ENCODE data around the gene EGLN1. TPM values are rescaled to one million over a fixed set of nuclear protein-coding genes. Genes with fewer than 3 reads are reported as not detected.

Gene EGLN1
- total and polyA plus RNA-seq, 2 of the 8 experiments (the other 6 are each of a cell fraction or from before 2014, with no cell fraction given), result 4.0 to 6.4 TPM

DNA sequence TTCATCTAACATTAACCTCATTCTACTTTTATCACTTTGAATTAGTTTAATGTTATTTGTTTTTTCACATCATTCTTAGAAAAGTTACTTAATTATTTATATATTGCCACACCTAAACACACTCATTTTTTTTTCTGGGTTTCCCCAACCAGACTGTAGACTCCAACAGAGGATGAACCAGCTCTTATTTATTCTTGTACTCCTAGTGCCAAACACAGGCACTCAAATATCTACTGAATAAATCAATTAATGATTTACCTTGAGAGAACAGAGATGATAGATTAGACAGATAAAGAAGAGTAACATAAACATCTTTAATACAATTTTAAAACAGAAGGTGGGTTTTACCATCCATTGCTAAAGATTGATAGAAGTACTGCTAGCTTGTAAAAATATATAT is 35.6 kb downstream of the EGLN1 start:
- Histone ChIP-seq H3K23me2 (ENCODE audit: low read depth, low read length) (no peaks in the 10 kb centered on the region), H3K27ac (ENCODE audit: low read depth, low read length) (no peak overlapping the region), H3K36me3 (ENCODE audit: control insufficient read depth in 2 of 4, insufficient read depth in 4 of 4, low read length in 3 of 4) (no peaks in the 10 kb centered on the region), H2BK120ac (replicated peaks; ENCODE audit: low read depth, low read length) (no peak overlapping the region), H3K14ac (ENCODE audit: insufficient read length) (no peak overlapping the region), H3K27me3 (replicated peaks in 1 of 4; ENCODE audit: control insufficient read depth in 3 of 4, extremely low read depth in 1 of 4, insufficient read depth in 3 of 4, low read length in 3 of 4) (no peaks in the 10 kb centered on the region), H2BK15ac (ENCODE audit: low read length) (no peak overlapping the region), H3K79me1 (ENCODE audit: low read depth, low read length) (no peaks in the 10 kb centered on the region), H2AK5ac (ENCODE audit: low read depth, low read length) (no peak overlapping the region), H3K9me3 (ENCODE audit: insufficient read depth in 2 of 2, low read depth in 1 of 2, low read length in 1 of 2) (no peaks in the 10 kb centered on the region), H3K4ac (replicated peaks; ENCODE audit: insufficient read length, low read depth, low read length) (no peak overlapping the region), H4K5ac (ENCODE audit: insufficient read length, low read depth, low read length) (no peak overlapping the region), H3K4me3 (ENCODE audit: extremely low read depth in 1 of 4, insufficient read depth in 2 of 4, low read depth in 3 of 4, low read length in 4 of 4) (no peak overlapping the region), H4K20me1 (replicated peaks in 1 of 2; ENCODE audit: control insufficient read depth in 1 of 2, insufficient read depth in 2 of 2, low read length in 2 of 2) (no peaks in the 10 kb centered on the region), H3K18ac (ENCODE audit: extremely low read depth, low read length) (no peak overlapping the region), H4K91ac (replicated peaks; ENCODE audit: insufficient read length, low read length) (no peak overlapping the region), H3K9ac (replicated peaks in 1 of 4; ENCODE audit: extremely low read depth in 1 of 4, low read depth in 3 of 4, low read length in 3 of 4) (no peak overlapping the region), H2BK12ac (ENCODE audit: low read depth, low read length) (no peak overlapping the region), H4K8ac (ENCODE audit: extremely low read depth, insufficient read depth, low read length) (no peak overlapping the region), H2BK20ac (ENCODE audit: low read length) (no peak overlapping the region), H3K79me2 (ENCODE audit: control insufficient read depth in 1 of 2, insufficient read depth in 2 of 2, low read length in 2 of 2) (no peaks in the 10 kb centered on the region), H3K56ac (replicated peaks; ENCODE audit: insufficient read length, low read depth, low read length) (no peak overlapping the region), H2AFZ (ENCODE audit: low read length) (no peak overlapping the region), H3K4me1 (replicated peaks in 1 of 4; ENCODE audit: control insufficient read depth in 3 of 4, insufficient read depth in 4 of 4, low read length in 3 of 4) (no peaks in the 10 kb centered on the region), H3K4me2 (ENCODE audit: insufficient read depth in 1 of 2, low read depth in 2 of 2, low read length in 2 of 2) (no peak overlapping the region), H3K23ac (ENCODE audit: insufficient read length) (no peak overlapping the region), H2BK5ac (ENCODE audit: low read depth, low read length) (no peak overlapping the region)
- DNase-seq (ENCODE audit: low read depth in 1 of 2, low spot score in 2 of 2) (no peak), FAIRE-seq (no peak)
- ChIA-PET CTCF (ENCODE audit: partially characterized antibody) (interaction anchor here (0.7 kb wide), 1 partner anchor 11 kb away, joined by 3 read pairs; no protein-coding TSS in a partner anchor), POLR2A (ENCODE audit: partially characterized antibody) (no interaction called here)
- TF ChIP-seq GABPA (IDR thresholded peaks at IDR 0.05; ENCODE audit: borderline replicate concordance, insufficient read depth, low read length) (no peak), SIRT6 (IDR thresholded peaks at IDR 0.05; ENCODE audit: low read length) (no peak), RXRA (IDR thresholded peaks at IDR 0.05; ENCODE audit: insufficient read depth, low read depth, low read length) (no peak)
- TF ChIP-seq, protein P1, sequence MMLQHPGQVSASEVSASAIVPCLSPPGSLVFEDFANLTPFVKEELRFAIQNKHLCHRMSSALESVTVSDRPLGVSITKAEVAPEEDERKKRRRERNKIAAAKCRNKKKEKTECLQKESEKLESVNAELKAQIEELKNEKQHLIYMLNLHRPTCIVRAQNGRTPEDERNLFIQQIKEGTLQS (IDR thresholded peaks at IDR 0.05; ENCODE audit: insufficient read depth, low read depth, low read length), result no peak

Data from H1 (cell line).